GM12801 (cell line): Measurements from ENCODE around the gene GPS2.

Experiments used
- CTCF ChIP-seq: IDR thresholded peaks from one replicate; pipeline ENCODE4 v1.5.1; 2011; ENCODE audit warnings: control low read depth; ENCODE audit not compliant: insufficient read length; ENCODE audit errors: extremely low read depth

Gene GPS2

DNA sequence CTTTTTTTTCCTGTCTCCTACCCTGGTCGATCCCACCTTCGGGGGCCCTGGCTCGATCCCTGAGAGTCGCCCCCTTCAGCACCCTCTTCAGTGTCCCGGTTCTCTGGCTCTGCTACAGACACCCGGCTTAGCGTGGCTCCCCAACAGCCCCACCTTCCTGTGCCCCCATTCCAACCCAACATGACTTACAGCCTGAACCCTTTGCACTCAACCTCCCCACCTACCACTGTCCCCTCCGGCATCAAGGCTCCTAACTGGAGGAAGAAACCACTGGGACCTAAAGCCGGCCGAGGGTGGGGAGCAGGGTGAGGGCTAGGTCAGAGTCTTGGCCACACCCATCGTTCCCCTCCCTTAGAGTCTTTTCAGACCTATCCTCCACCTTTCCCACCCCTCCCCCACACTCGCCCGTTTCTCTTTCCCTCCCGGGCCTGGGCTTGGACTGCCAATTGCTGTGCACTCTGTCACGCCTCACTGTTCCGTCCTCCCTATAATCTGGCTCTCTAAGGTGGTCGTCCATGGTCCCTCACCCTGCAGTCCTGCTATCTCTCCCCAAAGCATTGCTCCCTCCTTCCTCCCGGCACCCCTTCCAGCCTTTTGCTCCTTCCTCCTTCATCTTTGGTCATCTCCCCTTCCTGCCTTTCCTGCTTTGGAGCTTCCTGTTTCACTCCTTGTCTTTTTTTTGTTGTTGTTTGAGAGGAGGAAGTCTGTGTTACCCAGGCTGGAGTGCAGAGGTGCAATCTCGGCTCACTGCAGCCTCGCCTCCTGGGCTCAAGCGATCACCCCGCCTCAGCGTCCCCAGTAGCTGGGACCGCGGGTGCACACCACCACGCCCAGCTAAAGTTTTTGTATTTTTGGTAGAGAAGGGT lies 52.0 kb downstream of the GPS2 start:
- no peak for TF ChIP-seq CTCF
